Measurements from ENCODE around the gene NIPSNAP2. TPM values are rescaled to one million over a fixed set of nuclear protein-coding genes. Genes with fewer than 3 reads are reported as not detected.
"Not testable (repeated sequence)": the region's sequence is repeated elsewhere in the genome, so short reads cannot be mapped to it uniquely, and the experiment has no call there.

NIPSNAP2 gene
- total RNA-seq = 10 to 100 TPM; 57.3 to 57.6 TPM

DNA sequence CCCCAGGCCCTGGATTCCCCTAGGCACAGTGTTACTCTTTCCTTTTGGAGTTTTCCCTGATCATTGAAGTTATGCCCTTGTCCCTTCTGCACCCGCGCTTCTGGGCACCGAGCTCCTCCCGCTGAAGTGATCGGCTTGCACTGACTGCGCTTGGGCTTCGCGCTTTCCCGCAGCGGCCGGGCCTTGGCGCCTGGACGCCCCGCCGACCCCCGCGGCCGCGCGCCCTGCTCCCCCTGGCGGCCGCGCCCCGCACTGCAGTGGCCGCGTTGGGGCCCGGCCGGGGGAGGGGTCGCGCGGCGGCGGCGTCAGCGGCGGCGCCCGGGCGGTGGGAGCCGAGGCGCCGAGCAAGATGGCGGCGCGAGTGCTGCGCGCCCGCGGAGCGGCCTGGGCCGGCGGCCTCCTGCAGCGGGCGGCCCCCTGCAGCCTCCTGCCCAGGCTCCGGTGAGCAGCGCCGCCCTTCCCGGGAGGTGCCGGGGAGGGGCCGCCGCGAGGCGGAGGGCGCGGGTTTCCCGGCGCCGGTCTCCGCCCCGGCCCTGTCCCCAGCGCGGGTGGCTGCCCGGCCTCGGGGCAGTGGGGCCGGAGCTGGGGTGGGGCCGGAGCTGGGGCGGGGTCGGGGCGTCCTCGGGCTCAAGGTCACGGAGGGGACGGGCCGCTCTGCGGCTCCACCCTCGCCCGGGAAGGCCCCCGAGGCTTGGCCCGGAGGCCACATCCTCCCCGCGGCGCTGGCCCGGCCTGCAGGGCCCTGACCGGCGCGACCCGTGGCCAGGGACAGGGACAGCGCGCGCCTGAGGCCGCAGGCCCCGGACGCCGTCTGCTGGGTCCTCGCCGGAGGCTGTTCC is at the start of gene NIPSNAP2:
TSS of gene NIPSNAP2 (plus strand) at position 325 of the 839 bp plus-strand sequence. CDS start at position 350, 25 bp downstream.
- H3K27me3 Mint-ChIP-seq (ENCODE audit: low read depth) = no peaks in the 10 kb centered on the region
- peak within 1 kb of the TSS; percentile 79 for H3K27ac Mint-ChIP-seq
- peaks cover 36% of the 10 kb centered on the region for H3K4me1 Mint-ChIP-seq (ENCODE audit: low read depth)
- intact Hi-C loops (cut with micrococcal nuclease) = loop anchor here (1.0 to 10.0 kb wide), 6 partner anchors 13 to 1210 kb away; partner anchors contain the start of genes CCT6A, MRPS17, PSPH and SEC61G
- no peaks in the 10 kb centered on the region for H3K9me3 Mint-ChIP-seq
- CTCF ChIA-PET = interaction anchor here (0.6 to 2.5 kb wide), 14 partner anchors 10 to 687 kb away, joined by 3 to 16 read pairs (median 4); no protein-coding TSS in a partner anchor
- DNase-seq = peak; percentile 46
- peak within 1 kb of the TSS; percentile 77 for H3K4me3 Mint-ChIP-seq
- peaks cover 18% of the 10 kb centered on the region for H3K36me3 Mint-ChIP-seq (ENCODE audit: low read depth)

DNA sequence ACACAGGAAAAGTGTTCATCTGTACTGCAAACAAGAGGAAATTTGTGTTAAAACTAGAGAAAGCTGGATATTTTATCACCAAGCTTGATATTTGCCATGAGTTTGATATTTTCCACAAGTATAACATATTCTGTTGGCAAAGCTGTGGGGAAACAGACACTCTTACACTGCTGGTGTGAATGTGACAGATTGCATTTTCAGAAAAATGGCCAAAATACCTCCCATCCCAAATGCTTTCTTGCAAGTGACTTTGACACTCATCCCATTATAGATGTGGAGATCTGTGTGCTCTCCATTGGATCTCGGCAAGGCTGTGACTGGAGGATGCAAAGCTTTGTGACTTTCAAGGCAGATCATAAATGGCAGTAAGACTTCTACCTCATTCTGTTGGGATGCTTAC is 46.6 kb upstream of the NIPSNAP2 start:
- intact Hi-C loops (cut with micrococcal nuclease) = no loop called here
- Mint-ChIP-seq H3K36me3 (ENCODE audit: low read depth) (peaks cover 8% of the 10 kb centered on the region), H3K9me3 (no peaks in the 10 kb centered on the region)

DNA sequence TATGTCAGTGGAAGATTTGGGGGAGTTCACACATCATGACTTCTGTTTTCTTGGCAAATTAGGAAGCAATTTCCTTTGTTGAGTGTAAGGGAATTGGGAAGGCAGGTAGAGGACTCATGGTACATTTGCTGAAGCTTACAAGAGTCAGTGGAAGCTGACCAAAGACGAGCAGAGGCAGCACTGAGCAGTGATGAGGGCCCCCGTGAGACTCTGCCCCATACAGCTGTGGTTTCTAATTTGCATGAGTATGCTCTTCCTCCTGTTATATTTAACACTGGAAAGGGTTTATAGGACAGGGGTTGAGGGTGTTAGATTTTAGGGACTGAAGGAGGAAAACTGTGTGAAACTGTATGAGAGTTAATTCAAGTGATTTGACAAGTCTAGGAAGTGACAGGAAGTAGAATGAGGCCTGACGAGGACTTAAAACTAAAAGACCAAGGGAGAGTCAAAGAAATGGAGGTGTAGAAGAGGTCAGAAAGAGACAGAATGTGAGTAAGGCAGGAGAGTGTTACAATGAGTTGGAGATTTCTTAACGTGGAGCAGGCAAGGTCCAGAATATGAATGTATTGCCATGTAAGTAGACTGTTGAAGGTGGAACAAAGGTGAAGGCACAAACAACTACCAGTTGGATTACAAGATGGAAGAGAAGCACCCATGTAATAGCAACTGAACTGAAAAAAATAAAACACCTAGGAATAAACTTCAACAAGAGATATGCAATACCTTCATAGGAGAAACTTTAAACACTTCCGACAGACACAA is 36.2 kb upstream of the NIPSNAP2 start:
- H3K27me3 Mint-ChIP-seq (ENCODE audit: low read depth) = no peaks in the 10 kb centered on the region
- peaks cover 18% of the 10 kb centered on the region for H3K36me3 Mint-ChIP-seq (ENCODE audit: low read depth)
- intact Hi-C loops (cut with micrococcal nuclease) = no loop called here
- H3K4me3 Mint-ChIP-seq = no peak overlapping the region
- H3K27ac Mint-ChIP-seq = no peak overlapping the region
- no peaks in the 10 kb centered on the region for H3K9me3 Mint-ChIP-seq
- no peaks in the 10 kb centered on the region for H3K4me1 Mint-ChIP-seq (ENCODE audit: low read depth)
- CTCF ChIA-PET = no interaction called here
- no peak for DNase-seq

More for the DNA sequence above, 46.6 kb upstream of the NIPSNAP2 start:
- Mint-ChIP-seq H3K27ac (no peak overlapping the region), H3K27me3 (ENCODE audit: low read depth) (no peaks in the 10 kb centered on the region), H3K4me1 (ENCODE audit: low read depth) (no peaks in the 10 kb centered on the region), H3K4me3 (no peak overlapping the region)
- DNase-seq = no peak
- CTCF ChIA-PET = no interaction called here

DNA sequence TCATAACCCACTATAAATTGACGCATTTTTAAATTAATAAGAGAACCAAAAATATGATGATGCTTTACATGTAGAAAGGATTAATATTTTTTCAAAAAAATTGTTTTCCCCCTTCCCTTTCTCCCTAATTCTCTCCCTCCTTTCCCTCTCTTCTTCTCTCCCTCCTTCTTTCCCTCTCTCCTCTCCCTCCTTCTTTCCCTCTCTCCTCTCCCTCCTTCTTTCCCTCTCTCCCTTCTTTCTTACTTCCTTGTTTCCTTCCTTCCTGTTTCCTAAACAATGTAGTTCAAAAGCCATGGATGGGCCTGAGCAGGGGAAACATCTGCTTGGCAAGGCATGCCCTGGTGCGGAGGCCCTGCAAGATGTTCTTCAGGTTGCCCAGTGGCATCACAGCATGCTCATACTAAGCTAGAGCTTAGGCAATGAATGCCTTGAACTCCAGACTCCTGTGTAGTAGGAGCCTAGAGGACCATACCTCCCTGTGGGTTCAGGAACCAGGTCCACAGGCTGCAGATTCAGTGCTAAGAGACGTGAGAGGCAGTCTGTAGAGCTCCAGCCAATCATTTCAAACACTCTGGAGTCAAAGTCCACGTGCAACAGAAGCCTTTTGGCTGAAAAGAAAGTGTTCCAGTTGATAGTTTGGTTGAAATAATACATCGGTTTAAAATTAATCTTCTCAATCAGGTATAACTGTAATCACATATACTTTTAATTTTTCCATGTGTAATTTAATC is 32.8 kb upstream of the NIPSNAP2 start:
- intact Hi-C loops (cut with micrococcal nuclease) = no loop called here
- Mint-ChIP-seq H3K9me3 (peaks cover 7% of the 10 kb centered on the region), H3K36me3 (ENCODE audit: low read depth) (peaks cover 16% of the 10 kb centered on the region), H3K4me1 (ENCODE audit: low read depth) (no peaks in the 10 kb centered on the region), H3K27me3 (ENCODE audit: low read depth) (no peaks in the 10 kb centered on the region), H3K27ac (no peak overlapping the region), H3K4me3 (no peak overlapping the region)
- CTCF ChIA-PET = interaction anchor here (0.6 kb wide), 1 partner anchor 117 kb away, joined by 3 read pairs; no protein-coding TSS in a partner anchor
- no peak for DNase-seq

DNA sequence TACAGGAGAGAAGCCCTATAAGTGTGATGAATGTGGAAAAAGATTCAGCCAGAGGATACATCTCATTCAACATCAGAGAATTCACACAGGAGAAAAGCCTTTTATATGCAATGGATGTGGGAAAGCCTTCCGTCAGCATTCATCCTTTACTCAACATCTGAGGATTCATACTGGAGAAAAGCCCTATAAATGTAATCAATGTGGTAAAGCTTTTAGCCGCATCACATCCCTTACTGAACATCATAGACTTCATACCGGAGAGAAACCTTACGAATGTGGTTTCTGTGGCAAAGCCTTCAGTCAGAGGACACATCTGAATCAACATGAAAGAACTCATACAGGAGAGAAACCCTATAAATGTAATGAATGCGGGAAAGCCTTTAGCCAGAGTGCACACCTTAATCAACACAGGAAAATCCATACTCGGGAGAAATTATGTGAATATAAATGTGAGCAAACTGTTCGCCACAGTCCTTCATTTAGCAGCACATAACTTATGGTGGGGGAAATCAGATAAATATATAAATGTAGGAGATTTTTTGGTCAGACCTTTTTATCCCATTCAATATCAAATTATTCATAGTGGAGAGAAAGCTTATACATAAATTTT is 24.8 kb upstream of the NIPSNAP2 start:
- H3K4me1 Mint-ChIP-seq (ENCODE audit: low read depth) = no peaks in the 10 kb centered on the region
- CTCF ChIA-PET = no interaction called here
- peaks cover 49% of the 10 kb centered on the region for H3K9me3 Mint-ChIP-seq
- H3K4me3 Mint-ChIP-seq = no peak overlapping the region
- H3K27me3 Mint-ChIP-seq (ENCODE audit: low read depth) = no peaks in the 10 kb centered on the region
- DNase-seq = no peak
- no peak overlapping the region for H3K27ac Mint-ChIP-seq
- peaks cover 31% of the 10 kb centered on the region for H3K36me3 Mint-ChIP-seq (ENCODE audit: low read depth)
- intact Hi-C loops (cut with micrococcal nuclease) = no loop called here

DNA sequence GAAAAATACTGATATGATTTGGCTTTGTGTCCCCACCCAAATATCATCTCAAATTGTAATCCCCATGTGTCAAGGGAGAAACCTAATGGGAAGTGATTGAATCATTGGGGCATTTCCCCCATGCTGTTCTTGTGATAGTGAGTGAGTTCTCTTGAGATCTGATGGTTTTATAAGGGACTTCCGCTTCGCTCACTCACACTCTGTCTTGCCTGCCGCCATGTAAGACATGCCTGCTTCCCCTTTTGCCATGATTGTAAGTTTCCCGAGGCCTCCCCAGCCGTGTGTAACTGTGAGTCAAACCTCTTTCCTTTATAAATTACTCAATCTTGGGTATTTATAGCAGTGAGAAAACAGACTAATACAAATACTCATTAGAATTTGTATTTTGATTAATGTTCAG is 17.8 kb upstream of the NIPSNAP2 start:
- Mint-ChIP-seq H3K4me1 (ENCODE audit: low read depth) (peaks cover under 1% of the 10 kb centered on the region), H3K4me3 (no peak overlapping the region), H3K36me3 (ENCODE audit: low read depth) (peaks cover 10% of the 10 kb centered on the region), H3K27me3 (ENCODE audit: low read depth) (peaks cover 2% of the 10 kb centered on the region), H3K9me3 (peaks cover 20% of the 10 kb centered on the region), H3K27ac (no peak overlapping the region)
- CTCF ChIA-PET = no interaction called here
- no peak for DNase-seq
- intact Hi-C loops (cut with micrococcal nuclease) = no loop called here

DNA sequence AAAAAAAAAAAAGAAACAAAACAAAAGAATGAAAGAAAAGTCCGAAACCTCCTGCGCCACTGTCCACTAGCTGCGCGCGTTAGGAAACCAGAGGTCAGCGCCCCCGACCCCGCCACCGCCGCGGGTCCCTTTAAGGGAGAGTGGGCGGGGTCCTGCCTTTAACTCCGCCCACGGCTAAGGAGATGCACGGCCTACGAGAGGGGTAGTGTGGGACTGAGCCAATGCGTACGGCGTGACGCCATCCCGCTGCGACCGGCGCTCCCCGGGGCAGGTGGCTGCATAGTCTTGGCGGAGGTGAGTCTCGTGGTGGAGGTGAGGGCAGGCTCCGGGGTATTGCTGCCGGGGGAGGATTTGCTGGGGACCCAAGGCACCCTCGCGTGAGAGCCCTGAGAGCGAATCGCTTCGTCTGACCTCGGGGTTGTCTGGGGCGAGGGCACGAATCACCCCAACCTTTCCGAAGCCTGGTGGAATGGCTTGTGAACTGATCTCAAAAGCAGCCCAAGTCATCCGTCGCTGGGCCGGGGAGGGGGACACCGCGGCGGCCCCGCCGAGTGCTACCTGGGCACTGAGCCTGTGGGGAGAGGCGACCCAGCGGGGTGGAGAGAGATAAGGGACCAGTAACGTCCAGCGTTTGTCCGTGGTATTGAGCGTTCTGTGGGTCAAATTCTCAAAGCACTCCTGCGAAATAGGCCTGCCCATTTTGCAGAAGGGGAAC is 12.6 kb upstream of the NIPSNAP2 start, which contains the start of gene MRPS17:
TSS of gene MRPS17 (plus strand) at position 241 of the 715 bp plus-strand sequence. CDS start 1,319 bp downstream, outside the sequence.
- H3K9me3 Mint-ChIP-seq = no peaks in the 10 kb centered on the region
- peak within 1 kb of the TSS; percentile 99 for H3K4me3 Mint-ChIP-seq
- peaks cover 28% of the 10 kb centered on the region for H3K4me1 Mint-ChIP-seq (ENCODE audit: low read depth)
- CTCF ChIA-PET = interaction anchor here (0.6 to 0.9 kb wide), 2 partner anchors 12 to 33 kb away, joined by 3 to 5 read pairs; partner anchors contain the start of gene NIPSNAP2
- peaks cover 2% of the 10 kb centered on the region for H3K27me3 Mint-ChIP-seq (ENCODE audit: low read depth)
- intact Hi-C loops (cut with micrococcal nuclease) = loop anchor here (1.0 to 5.0 kb wide), 7 partner anchors 13 to 585 kb away; partner anchors contain the start of genes CCT6A, CHCHD2, NIPSNAP2 and PSPH
- DNase-seq = peak; percentile 96
- H3K36me3 Mint-ChIP-seq (ENCODE audit: low read depth) = peaks cover 30% of the 10 kb centered on the region
- H3K27ac Mint-ChIP-seq = peak within 1 kb of the TSS; percentile 94

DNA sequence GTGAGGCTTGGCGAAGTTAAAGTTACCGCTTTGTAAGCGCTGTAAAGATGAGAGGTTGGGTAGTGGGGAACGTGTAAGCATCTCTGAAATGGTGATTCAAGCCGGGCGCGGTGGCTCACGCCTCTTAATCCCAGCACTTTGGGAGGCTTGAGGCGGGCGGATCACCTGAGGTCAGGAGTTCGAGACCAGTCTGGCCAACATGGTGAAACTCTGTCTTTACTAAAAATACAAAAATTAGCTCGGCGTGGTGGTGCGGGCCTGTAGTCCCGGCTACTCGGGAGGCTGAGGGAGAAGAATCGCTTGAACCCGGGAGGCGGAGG is 12.1 kb upstream of the NIPSNAP2 start:
- H3K9me3 Mint-ChIP-seq, DNase-seq: not testable (repeated sequence)

DNA sequence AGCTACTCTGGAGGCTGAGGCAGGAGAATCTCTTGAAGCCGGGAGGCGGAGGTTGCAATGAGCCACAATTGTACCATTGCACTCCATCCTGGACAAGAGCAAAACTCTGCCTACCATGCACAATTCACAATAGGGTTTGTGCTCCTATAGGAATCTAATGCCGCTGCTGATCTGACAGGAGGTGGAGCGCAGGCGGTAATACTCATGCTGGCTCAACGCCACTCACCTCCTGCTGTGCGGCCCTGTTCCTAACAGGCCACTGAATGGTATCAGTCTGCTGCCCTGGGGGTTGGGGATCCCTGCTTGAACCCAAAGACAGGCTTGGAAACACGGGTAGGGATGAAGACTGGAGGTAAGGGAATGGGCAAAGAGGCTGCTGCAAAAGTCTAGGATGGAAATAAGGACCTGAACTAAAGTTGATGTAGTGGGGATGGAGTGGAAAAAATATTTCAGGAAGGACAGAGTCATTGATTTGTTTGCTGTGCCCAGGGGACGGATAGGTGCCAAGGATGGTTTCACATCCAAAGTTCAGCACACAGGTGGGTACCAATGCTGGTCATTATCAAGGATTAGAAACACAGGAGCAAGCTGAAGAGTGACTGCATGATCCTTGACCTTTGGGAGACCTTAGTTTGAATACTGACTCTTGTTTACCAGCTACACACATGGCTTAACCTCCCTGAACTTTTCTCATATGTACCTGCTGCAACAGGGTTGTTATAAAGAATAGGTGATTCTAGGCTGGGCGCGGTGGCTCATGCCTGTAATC is 10.5 kb upstream of the NIPSNAP2 start:
- Mint-ChIP-seq H3K4me1 (ENCODE audit: low read depth) (peaks cover 28% of the 10 kb centered on the region), H3K27me3 (ENCODE audit: low read depth) (peaks cover 2% of the 10 kb centered on the region), H3K27ac (no peak overlapping the region), H3K36me3 (ENCODE audit: low read depth) (peaks cover 40% of the 10 kb centered on the region), H3K4me3 (peak overlapping the region; percentile 99), H3K9me3 (no peaks in the 10 kb centered on the region)
- intact Hi-C loops (cut with micrococcal nuclease) = loop anchor here (5.0 kb wide), 2 partner anchors 382 to 522 kb away; partner anchors contain the start of gene VOPP1
- no peak for DNase-seq
- CTCF ChIA-PET = interaction anchor here (2.7 kb wide), 1 partner anchor 10 kb away, joined by 16 read pairs; the partner anchor contains the start of gene NIPSNAP2

More for the DNA sequence above, 12.1 kb upstream of the NIPSNAP2 start:
- H3K4me1 Mint-ChIP-seq (ENCODE audit: low read depth) = peaks cover 28% of the 10 kb centered on the region
- H3K27ac Mint-ChIP-seq = peak overlapping the region; percentile 94
- H3K27me3 Mint-ChIP-seq (ENCODE audit: low read depth) = not testable (repeated sequence)
- CTCF ChIA-PET = interaction anchor here (0.6 kb wide), 1 partner anchor 13 kb away, joined by 4 read pairs; no protein-coding TSS in a partner anchor
- intact Hi-C loops (cut with micrococcal nuclease) = loop anchor here (5.0 kb wide), 2 partner anchors 380 to 520 kb away; partner anchors contain the start of gene VOPP1
- H3K36me3 Mint-ChIP-seq (ENCODE audit: low read depth) = peaks cover 32% of the 10 kb centered on the region
- peak overlapping the region; percentile 99 for H3K4me3 Mint-ChIP-seq

DNA sequence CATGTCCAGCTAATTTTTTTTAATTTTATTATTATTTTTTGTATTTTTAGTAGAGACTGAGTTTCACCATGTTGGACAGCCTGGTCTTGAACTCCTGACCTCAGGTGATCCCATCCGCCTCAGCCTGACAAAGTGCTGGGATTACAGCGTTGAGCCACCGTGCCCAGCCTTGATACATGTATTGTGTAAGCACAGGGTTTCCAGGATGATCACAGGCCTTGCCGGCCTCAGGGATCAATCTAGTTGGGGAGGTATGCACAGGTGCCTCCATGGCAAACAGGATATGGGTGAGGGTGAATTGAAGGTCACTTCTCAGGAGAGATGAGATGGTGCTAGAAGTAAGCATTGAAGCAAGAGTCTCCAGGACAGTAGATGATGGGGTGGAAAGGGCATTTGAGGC is 7.2 kb upstream of the NIPSNAP2 start:
- Mint-ChIP-seq H3K27ac (no peak overlapping the region), H3K9me3 (no peaks in the 10 kb centered on the region), H3K4me3 (no peak overlapping the region), H3K4me1 (ENCODE audit: low read depth) (peaks cover 22% of the 10 kb centered on the region), H3K27me3 (ENCODE audit: low read depth) (no peaks in the 10 kb centered on the region), H3K36me3 (ENCODE audit: low read depth) (peaks cover 47% of the 10 kb centered on the region)
- CTCF ChIA-PET = no interaction called here
- intact Hi-C loops (cut with micrococcal nuclease) = no loop called here
- DNase-seq = no peak
